Motor neuron (in vitro differentiated cells): Measurements from ENCODE around the gene COX7B. TPM values are rescaled to one million over a fixed set of nuclear protein-coding genes. Genes with fewer than 3 reads are reported as not detected.
"Not testable (repeated sequence)": the region's sequence is repeated elsewhere in the genome, so short reads cannot be mapped to it uniquely, and the experiment has no call there.

Experiments used
- ATAC-seq, 8 experiments: fragments of 200-7000 bp; cut with Tn5 transposase; replicated peaks in 6 of 8; 2 replicates each; pipeline ENCODE4 v1.8.0; 2021; ENCODE audit warnings: mild to moderate bottlenecking in 8 of 8, moderate library complexity in 8 of 8
- H3K27ac ChIP-seq, 2 donors: fragments of 250-450 bp; sonication (Bioruptor Pico); 2 replicates each; pipeline ENCODE4 v1.9.0; 2021; ENCODE audit warnings: antibody characterized with exemption in 2 of 2, mild to moderate bottlenecking in 2 of 2, moderate library complexity in 1 of 2
- H3K4me1 ChIP-seq, 2 donors: fragments of 250-450 bp; sonication (Bioruptor Pico); replicated peaks in 1 of 2; 2 replicates each; pipeline ENCODE4 v1.6.1; 2021; ENCODE audit warnings: antibody characterized with exemption in 2 of 2, mild to moderate bottlenecking in 2 of 2, moderate library complexity in 1 of 2
- H3K4me3 ChIP-seq, 5 donors: fragments of 250-450 bp; sonication (Bioruptor Pico); 2 replicates each; pipeline ENCODE4 v1.9.0; 2021; ENCODE audit warnings: antibody characterized with exemption in 5 of 5, mild to moderate bottlenecking in 5 of 5, moderate library complexity in 4 of 5
- WGBS, 10 experiments: fragments of 450-650 bp; shearing (Covaris generic); methylation state at CpG; one replicate each; pipeline ENCODE4 v1.0.0; 2022; 5-methylcytosine and 5-hydroxymethylcytosine counted together
- in situ Hi-C, 9 experiments: fragments of 400-800 bp; cut with MboI; loops; one replicate each; pipeline ENCODE4 v1.15.0; 2021; ENCODE audit warnings: low sequenced_read_pairs in 9 of 9, low pct_unique_long_range_greater_than_20kb in 2 of 9; ENCODE audit not compliant: unreplicated experiment in 9 of 9
- total RNA-seq, 8 experiments: library from RNA; unstranded; fragments of 300-600 nt; gene quantifications; 2 replicates each; pipeline versions ENCODE4 v1.2.3 to v1.2.4, GENCODE V29; 2022

COX7B gene
- total RNA-seq = 100 to 1,000 TPM; 369 to 724 (median 495) TPM

GRCh38 chrX:77899081-77899828 is at the start of gene COX7B:
Gene COX7B (plus strand): TSS chrX:77899468. CDS start chrX:77899554, 86 bp downstream.
- H3K27ac ChIP-seq = peak within 1 kb of the TSS; percentile 72 to 85
- in situ Hi-C loops = no loop called here
- peak within 1 kb of the TSS; percentile 44 to 76 (median 55) for H3K4me3 ChIP-seq
- peaks cover 0 to 5% of the 10 kb centered on the region in 2 donors for H3K4me1 ChIP-seq
- 0 to 33% (median 0%) methylated on average over 1 to 24 of the region's 28 CpGs; no CpG with 5 or more reads in 2 of the 10 experiments for WGBS, 10 experiments
- ATAC-seq = peak; percentile 57 to 76 (median 70)

DNA sequence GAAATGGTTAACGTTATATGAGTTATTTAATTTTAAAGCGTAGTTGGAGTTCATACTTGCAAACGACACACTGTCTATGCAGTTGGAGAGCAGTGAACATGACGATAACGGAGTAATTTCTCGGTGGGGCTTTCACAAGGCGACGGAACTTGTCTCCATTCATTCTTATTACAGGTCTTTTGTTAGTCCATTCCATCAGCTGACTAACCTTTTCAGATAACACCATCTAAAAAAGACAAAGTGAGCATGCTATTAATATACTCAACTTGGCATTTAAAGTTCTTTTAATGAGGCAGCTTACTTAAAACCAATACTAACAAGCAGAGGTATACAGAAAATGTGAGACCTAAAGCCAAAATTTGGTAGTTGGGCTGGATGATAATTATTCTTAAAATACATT is 23.9 kb upstream of the COX7B start:
- Histone ChIP-seq H3K4me3 (no peak overlapping the region), H3K27ac (no peak overlapping the region), H3K4me1 (no peaks in the 10 kb centered on the region)
- 79 to 100% (median 100%) methylated on average over 2 to 8 of the region's 8 CpGs; no CpG with 5 or more reads in 5 of the 10 experiments for WGBS, 10 experiments
- no peak for ATAC-seq
- in situ Hi-C loops = no loop called here

- ATAC-seq, in situ Hi-C loops, H3K4me3 ChIP-seq, H3K27ac ChIP-seq, H3K4me1 ChIP-seq: not testable (repeated sequence)
- 100% methylated on average over 1 of the region's 4 CpGs; no CpG with 5 or more reads in 9 of the 10 experiments for WGBS, 10 experiments
Observed at GRCh38 chrX:77881418-77881817, 17.9 kb upstream of the COX7B start.

GRCh38 chrX:77892887-77893286 is 6.4 kb upstream of the COX7B start:
- 61 to 100% (median 86%) methylated on average over 1 to 2 of the region's 2 CpGs; no CpG with 5 or more reads in 7 of the 10 experiments for WGBS, 10 experiments
- H3K4me1 ChIP-seq = no peaks in the 10 kb centered on the region
- no peak overlapping the region for H3K27ac ChIP-seq
- no peak overlapping the region for H3K4me3 ChIP-seq
- in situ Hi-C loops = no loop called here
- no peak for ATAC-seq

DNA sequence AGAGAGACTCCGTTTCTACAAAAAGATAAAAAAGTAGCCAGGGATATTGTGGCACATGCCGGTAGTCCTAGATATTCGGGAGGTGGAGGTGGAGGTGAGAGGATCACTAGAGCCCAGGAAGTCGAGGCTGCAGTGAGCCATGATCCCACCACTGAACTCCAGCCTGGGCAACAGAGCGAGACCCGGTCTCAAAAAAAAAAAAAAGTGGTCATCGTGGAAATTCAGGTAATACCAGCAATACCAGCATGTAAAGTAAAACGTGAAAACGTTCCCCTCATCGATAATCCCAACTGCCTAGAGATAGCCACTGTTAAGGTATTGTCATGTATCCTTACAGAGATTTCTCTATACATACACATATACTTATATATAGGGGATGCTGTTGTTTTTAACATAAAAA is 5.6 kb upstream of the COX7B start:
- Histone ChIP-seq H3K4me3 (no peak overlapping the region), H3K27ac (no peak overlapping the region), H3K4me1 (no peaks in the 10 kb centered on the region)
- ATAC-seq = no peak
- in situ Hi-C loops = no loop called here
- WGBS, 10 experiments = 31 to 100% (median 59%) methylated on average over 1 to 7 of the region's 10 CpGs; no CpG with 5 or more reads in 4 of the 10 experiments

DNA sequence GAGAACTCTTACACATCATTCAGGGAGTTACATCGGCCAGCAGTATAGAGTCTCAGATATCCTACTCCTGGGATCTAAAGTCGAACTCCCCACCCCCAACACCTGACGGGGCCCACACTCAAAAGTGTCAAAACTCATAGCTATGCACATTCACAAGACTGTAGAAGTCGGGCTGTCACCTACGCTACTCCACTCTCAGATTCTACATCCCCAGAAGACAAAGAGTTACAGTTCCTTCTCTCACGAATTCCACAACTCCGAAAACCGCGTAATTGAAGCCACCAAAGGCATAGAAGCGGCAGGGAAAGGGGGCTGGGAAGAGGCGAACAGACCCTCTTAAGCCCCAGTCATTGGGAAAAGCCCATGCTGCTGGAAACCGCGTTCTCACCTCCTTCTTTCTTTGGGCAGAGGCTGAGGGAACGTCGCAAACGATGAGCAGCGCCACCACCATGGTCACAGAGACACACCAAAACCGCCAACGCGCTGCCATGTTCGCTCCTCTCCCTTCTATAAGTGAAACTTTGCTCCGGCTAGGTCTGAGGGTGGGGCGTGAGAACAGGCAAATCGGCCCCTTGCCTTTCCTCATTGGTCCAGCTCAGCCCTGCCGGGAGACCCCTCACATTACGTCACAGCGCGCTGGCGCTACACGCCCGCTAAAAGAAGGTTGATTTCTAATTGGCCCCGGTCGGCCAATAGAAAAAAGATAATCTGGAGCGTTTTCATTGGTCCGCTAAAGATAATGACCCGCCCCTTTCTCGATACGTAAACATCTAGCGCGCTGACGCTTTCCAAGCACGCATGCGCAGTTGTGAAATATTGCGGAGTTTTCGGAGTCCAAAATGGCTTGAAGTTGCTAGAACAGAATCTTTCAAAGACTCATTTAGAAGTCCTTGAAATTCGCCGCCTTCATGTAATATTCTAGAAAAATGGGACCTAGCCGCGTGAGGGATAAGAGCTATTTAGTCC is 4.1 kb upstream of the COX7B start, which contains the start of gene MAGT1:
Gene MAGT1 (minus strand): TSS at position 515 of the 966 bp plus-strand sequence. CDS start 25 bp downstream, at position 490.
- peak; percentile 85 to 98 (median 96) for ATAC-seq
- Histone ChIP-seq H3K4me3 (peak within 1 kb of the TSS; percentile 47 to 70 (median 51)), H3K4me1 (no peaks in the 10 kb centered on the region), H3K27ac (peak within 1 kb of the TSS; percentile 57 to 77)
- in situ Hi-C loops = no loop called here
- 0 to 26% (median 2%) methylated on average over 1 to 19 of the region's 49 CpGs; no CpG with 5 or more reads in 3 of the 10 experiments for WGBS, 10 experiments

DNA sequence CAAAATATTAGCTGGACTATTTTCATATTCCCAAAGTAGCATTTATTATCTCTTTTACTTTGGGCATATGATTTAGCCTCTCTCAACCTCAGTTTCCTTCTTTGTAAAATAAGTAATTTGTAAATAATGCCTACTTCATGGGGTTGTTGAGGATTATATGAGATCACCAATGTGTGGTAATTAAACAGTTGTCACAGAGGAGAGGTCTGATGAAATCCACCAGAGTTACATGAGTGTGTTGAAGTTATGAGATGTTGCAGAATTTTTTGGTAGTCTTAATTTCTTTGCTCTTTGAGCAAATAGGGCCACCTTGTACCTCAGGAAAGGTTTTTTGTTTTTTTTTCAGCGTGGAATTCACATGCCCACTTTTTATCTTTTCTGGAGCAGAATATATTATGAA is 1.4 kb downstream of the COX7B start:
- Histone ChIP-seq H3K4me3 (peak overlapping the region; percentile 44 to 76 (median 55)), H3K27ac (no peak overlapping the region), H3K4me1 (peaks cover 0 to 5% of the 10 kb centered on the region in 2 donors)
- 0 to 100% (median 33%) methylated on average over 1 of the region's 1 CpG; no CpG with 5 or more reads in 5 of the 10 experiments for WGBS, 10 experiments
- no peak for ATAC-seq
- in situ Hi-C loops = loop anchor here in 3 of 9 experiments (25.0 kb wide), 2 partner anchors 112 to 212 kb away; partner anchors contain the start of gene PGK1 (in 1 of the 3)

- Histone ChIP-seq H3K4me3 (no peak overlapping the region), H3K27ac (no peak overlapping the region), H3K4me1 (peaks cover 0 to 5% of the 10 kb centered on the region in 2 donors)
- no peak for ATAC-seq
- in situ Hi-C loops = loop anchor here in 3 of 9 experiments (25.0 kb wide), 2 partner anchors 111 to 211 kb away; partner anchors contain the start of gene PGK1 (in 1 of the 3)
- 57 to 92% (median 69%) methylated on average over 2 to 5 of the region's 5 CpGs; no CpG with 5 or more reads in 5 of the 10 experiments for WGBS, 10 experiments
Observed at GRCh38 chrX:77901506-77901905, 2.2 kb downstream of the COX7B start.

DNA sequence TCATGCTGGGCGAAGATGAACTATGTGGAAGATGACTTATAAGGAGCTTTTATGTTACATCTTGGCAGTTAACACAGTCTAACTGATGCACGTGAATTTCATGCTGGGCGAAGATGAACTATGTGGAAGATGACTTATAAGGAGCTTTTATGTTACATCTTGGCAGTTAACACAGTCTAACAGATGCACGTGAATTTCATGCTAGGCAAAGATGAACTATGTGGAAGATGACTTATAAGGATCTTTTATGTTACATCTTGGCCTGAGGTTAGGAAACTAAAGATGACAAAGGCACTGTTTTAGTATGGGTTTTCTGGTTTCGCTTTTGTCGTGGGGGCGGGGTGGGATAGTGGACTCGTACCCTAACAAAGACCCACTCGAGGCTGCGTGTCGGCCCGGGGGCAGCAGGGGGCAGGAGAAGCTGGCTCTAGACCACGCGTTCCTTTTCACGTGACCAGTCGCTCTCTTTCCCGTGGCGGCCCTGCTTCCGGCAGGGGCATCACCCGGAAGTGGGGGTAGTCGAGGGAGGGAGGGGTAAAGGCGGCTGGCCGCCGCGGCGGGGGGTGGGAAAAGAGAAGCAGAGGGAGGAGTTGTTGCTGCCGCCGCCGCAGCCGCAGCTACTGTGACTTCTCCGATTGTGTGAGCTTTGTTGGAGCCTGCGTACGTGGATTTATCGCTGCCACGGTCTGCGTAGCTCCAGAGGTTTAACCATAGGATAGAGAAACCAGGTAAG is 11.0 kb downstream of the COX7B start, which contains the start of gene ATP7A:
Gene ATP7A (plus strand): TSS at position 586 of the 733 bp plus-strand sequence. CDS start 60,949 bp downstream, outside the sequence.
- ATAC-seq = peak; percentile 93 to 98 (median 97)
- peaks cover 3% of the 10 kb centered on the region in 2 donors for H3K4me1 ChIP-seq
- H3K4me3 ChIP-seq = peak within 1 kb of the TSS; percentile 49 to 73 (median 55)
- WGBS, 10 experiments = 0 to 90% (median 43%) methylated on average over 2 to 14 of the region's 36 CpGs; no CpG with 5 or more reads in 6 of the 10 experiments
- in situ Hi-C loops = loop anchor here in 3 of 9 experiments (25.0 kb wide), 2 partner anchors 102 to 202 kb away; partner anchors contain the start of gene PGK1 (in 1 of the 3)
- peak within 1 kb of the TSS; percentile 71 to 76 for H3K27ac ChIP-seq

- H3K27ac ChIP-seq = no peak overlapping the region
- 21 to 100% (median 83%) methylated on average over 1 to 2 of the region's 2 CpGs; no CpG with 5 or more reads in 6 of the 10 experiments for WGBS, 10 experiments
- peaks cover 0 to 3% of the 10 kb centered on the region in 2 donors for H3K4me1 ChIP-seq
- in situ Hi-C loops = loop anchor here in 3 of 9 experiments (25.0 kb wide), 2 partner anchors 95 to 195 kb away; partner anchors contain the start of gene PGK1 (in 1 of the 3)
- ATAC-seq = no peak
- H3K4me3 ChIP-seq = no peak overlapping the region
Observed at GRCh38 chrX:77917294-77917933, 18.1 kb downstream of the COX7B start.

GRCh38 chrX:77918568-77918967 is 19.3 kb downstream of the COX7B start:
- 0 to 80% (median 39%) methylated on average over 1 to 3 of the region's 3 CpGs; no CpG with 5 or more reads in 5 of the 10 experiments for WGBS, 10 experiments
- Histone ChIP-seq H3K4me3 (no peak overlapping the region), H3K4me1 (no peaks in the 10 kb centered on the region), H3K27ac (no peak overlapping the region)
- in situ Hi-C loops = loop anchor here in 3 of 9 experiments (25.0 kb wide), 2 partner anchors 94 to 194 kb away; partner anchors contain the start of gene PGK1 (in 1 of the 3)
- ATAC-seq = no peak
